H9 (cell line): Measurements from ENCODE around the gene SYT2. TPM values are rescaled to one million over a fixed set of nuclear protein-coding genes. Genes with fewer than 3 reads are reported as not detected.

Experiments
- DNase-seq: peaks from one replicate; pipeline ENCODE4 v3.0.0-alpha.2; 2017
- H2AFZ ChIP-seq: one replicate; pipeline ENCODE4 v1.6.1; 2013; ENCODE audit warnings: mild to moderate bottlenecking, low read length, control low read depth, moderate library complexity
- H2AK5ac ChIP-seq: 2 replicates; pipeline ENCODE4 v1.6.1; 2013; ENCODE audit warnings: low read length, control low read depth, mixed read lengths; ENCODE audit not compliant: insufficient read length
- H2BK120ac ChIP-seq: one replicate; pipeline ENCODE4 v1.6.1; 2013; ENCODE audit warnings: low read depth, mild to moderate bottlenecking, low read length, control low read depth, inconsistent platforms; ENCODE audit not compliant: poor library complexity, severe bottlenecking
- H2BK12ac ChIP-seq: 2 replicates; pipeline ENCODE4 v1.6.1; 2013; ENCODE audit warnings: low read length, control low read depth, mixed read lengths, low read depth; ENCODE audit not compliant: insufficient read length
- H2BK15ac ChIP-seq: 2 replicates; pipeline ENCODE4 v1.6.1; 2013; ENCODE audit warnings: low read depth, low read length, control low read depth
- H2BK20ac ChIP-seq: one replicate; pipeline ENCODE4 v1.6.1; 2013; ENCODE audit warnings: low read depth, mild to moderate bottlenecking, low read length, control low read depth, inconsistent platforms; ENCODE audit not compliant: poor library complexity, severe bottlenecking
- H2BK5ac ChIP-seq: 2 replicates; pipeline ENCODE4 v1.6.1; 2013; ENCODE audit warnings: low read length, control low read depth, mixed read lengths; ENCODE audit not compliant: insufficient read length
- H3K14ac ChIP-seq: 2 replicates; pipeline ENCODE4 v1.6.1; 2013; ENCODE audit warnings: low read length, control low read depth; ENCODE audit not compliant: insufficient read depth
- H3K18ac ChIP-seq: 2 replicates; pipeline ENCODE4 v1.6.1; 2013; ENCODE audit warnings: low read depth, mild to moderate bottlenecking, mixed read lengths, low read length, control low read depth; ENCODE audit not compliant: insufficient read length
- H3K23ac ChIP-seq: 2 replicates; pipeline ENCODE4 v1.6.1; 2013; ENCODE audit warnings: low read length, control low read depth, mixed read lengths, low read depth; ENCODE audit not compliant: insufficient read length
- H3K23me2 ChIP-seq: 2 replicates; pipeline ENCODE4 v1.6.1; 2013; ENCODE audit warnings: low read depth, mild to moderate bottlenecking, mixed read lengths, low read length, control low read depth; ENCODE audit not compliant: insufficient read length, poor library complexity, severe bottlenecking
- H3K27ac ChIP-seq: 2 replicates; pipeline ENCODE4 v1.5.1; 2013; ENCODE audit warnings: low read length, control low read depth, mixed read lengths, low read depth; ENCODE audit not compliant: insufficient read length
- H3K27me3 ChIP-seq: 2 replicates; pipeline ENCODE4 v1.6.1; 2013; ENCODE audit warnings: low read length, control low read depth, inconsistent platforms; ENCODE audit not compliant: insufficient read depth
- H3K4ac ChIP-seq: 2 replicates; pipeline ENCODE4 v1.6.1; 2013; ENCODE audit warnings: low read depth, mild to moderate bottlenecking, control low read depth, inconsistent platforms, low read length, moderate library complexity
- H3K4me1 ChIP-seq: 2 replicates; pipeline ENCODE4 v1.6.1; 2013; ENCODE audit warnings: low read length, control low read depth, inconsistent platforms; ENCODE audit not compliant: insufficient read depth
- H3K4me2 ChIP-seq: 2 replicates; pipeline ENCODE4 v1.6.1; 2013; ENCODE audit warnings: low read length, control low read depth, mixed read lengths; ENCODE audit not compliant: insufficient read length, insufficient read depth
- H3K56ac ChIP-seq: 2 replicates; pipeline ENCODE4 v1.6.1; 2013; ENCODE audit warnings: low read depth, mild to moderate bottlenecking, mixed read lengths, low read length, control low read depth; ENCODE audit not compliant: insufficient read length
- H3K79me1 ChIP-seq: 2 replicates; pipeline ENCODE4 v1.6.1; 2013; ENCODE audit warnings: low read depth, mild to moderate bottlenecking, moderate library complexity, low read length, control low read depth, inconsistent platforms; ENCODE audit not compliant: insufficient read depth, poor library complexity, severe bottlenecking
- H3K79me2 ChIP-seq: 2 replicates; pipeline ENCODE4 v1.6.1; 2013; ENCODE audit warnings: low read length, control low read depth, inconsistent platforms; ENCODE audit not compliant: insufficient read depth
- H3K9ac ChIP-seq: 2 replicates; pipeline ENCODE4 v1.6.1; 2013; ENCODE audit warnings: low read length, control low read depth, mixed read lengths; ENCODE audit not compliant: insufficient read length; ENCODE audit errors: extremely low read depth
- H3K9me3 ChIP-seq: one replicate; pipeline ENCODE4 v1.6.1; 2013; ENCODE audit warnings: low read depth, low read length, inconsistent platforms; ENCODE audit not compliant: control insufficient read depth
- H3T11ph ChIP-seq: one replicate; pipeline ENCODE4 v1.6.1; 2013; ENCODE audit warnings: mild to moderate bottlenecking, low read length, control low read depth, inconsistent platforms
- H4K20me1 ChIP-seq: one replicate; pipeline ENCODE4 v1.6.1; 2013; ENCODE audit not compliant: control insufficient read depth, insufficient read length, insufficient read depth
- H4K5ac ChIP-seq: 2 replicates; pipeline ENCODE4 v1.6.1; 2013; ENCODE audit warnings: low read depth, mild to moderate bottlenecking, mixed read lengths, low read length, control low read depth; ENCODE audit not compliant: insufficient read length
- H4K8ac ChIP-seq: replicated peaks from 2 replicates; pipeline ENCODE4 v1.6.1; 2013; ENCODE audit warnings: low read length, control low read depth, mixed read lengths, low read depth; ENCODE audit not compliant: insufficient read length
- H4K91ac ChIP-seq: 2 replicates; pipeline ENCODE4 v1.6.1; 2013; ENCODE audit warnings: low read depth, mild to moderate bottlenecking, moderate library complexity, mixed read lengths, low read length, control low read depth; ENCODE audit not compliant: insufficient read length
- H3K27ac Mint-ChIP-seq, 3 experiments: 2 replicates in 2 of 3; 3 replicates in 1 of 3; pipeline ENCODE4 v1.8.0; 2020 to 2021; ENCODE audit warnings: mixed read lengths in 3 of 3, mild to moderate bottlenecking in 1 of 3, moderate library complexity in 1 of 3
- H3K27me3 Mint-ChIP-seq: 2 replicates; pipeline ENCODE4 v1.8.0; 2021; ENCODE audit warnings: low read depth, mild to moderate bottlenecking, moderate library complexity, mixed read lengths
- H3K36me3 Mint-ChIP-seq, 3 experiments: 2 replicates in 2 of 3; 3 replicates in 1 of 3; pipeline ENCODE4 v1.8.0; 2020 to 2021; ENCODE audit warnings: low read depth in 3 of 3, mixed read lengths in 3 of 3; ENCODE audit not compliant: insufficient read depth in 1 of 3
- H3K4me1 Mint-ChIP-seq, 2 experiments: 2 replicates each; pipeline ENCODE4 v1.8.0; 2020; ENCODE audit warnings: mixed read lengths in 2 of 2
- H3K4me3 Mint-ChIP-seq, 2 experiments: 2 replicates in 1 of 2; 3 replicates in 1 of 2; pipeline ENCODE4 v1.8.0; 2020 to 2021; ENCODE audit warnings: mild to moderate bottlenecking in 2 of 2, mixed read lengths in 2 of 2, moderate library complexity in 1 of 2
- H3K9me3 Mint-ChIP-seq, 2 experiments: 2 replicates in 1 of 2; 3 replicates in 1 of 2; pipeline ENCODE4 v1.8.0; 2020; ENCODE audit warnings: mild to moderate bottlenecking in 2 of 2, mixed read lengths in 2 of 2, moderate library complexity in 1 of 2
- CTCF ChIP-seq: fragments of 200-600 bp; sonication (generic); conservative IDR thresholded peaks from 3 replicates; pipeline ENCODE4 v1.8.0; 2021; ENCODE audit warnings: antibody characterized with exemption, mild to moderate bottlenecking
- WGBS: extraction: QIAGEN DNeasy Blood & Tissue Kit; methylation state at CpG from one replicate; pipeline ENCODE4 v1.1.7; 2013; ENCODE audit warnings: missing lambda C conversion rate, low lambda C conversion rate, mixed read lengths; ENCODE audit not compliant: insufficient read length; ENCODE audit errors: extremely low coverage; 5-methylcytosine and 5-hydroxymethylcytosine counted together
- total RNA-seq: library from RNA; stranded (reverse); gene quantifications from 2 replicates; pipeline ENCODE4 v1.2.1, GENCODE V29; 2021

SYT2 gene
- total RNA-seq, 1 experiment from 2014 or later, result 3.3 TPM

DNA sequence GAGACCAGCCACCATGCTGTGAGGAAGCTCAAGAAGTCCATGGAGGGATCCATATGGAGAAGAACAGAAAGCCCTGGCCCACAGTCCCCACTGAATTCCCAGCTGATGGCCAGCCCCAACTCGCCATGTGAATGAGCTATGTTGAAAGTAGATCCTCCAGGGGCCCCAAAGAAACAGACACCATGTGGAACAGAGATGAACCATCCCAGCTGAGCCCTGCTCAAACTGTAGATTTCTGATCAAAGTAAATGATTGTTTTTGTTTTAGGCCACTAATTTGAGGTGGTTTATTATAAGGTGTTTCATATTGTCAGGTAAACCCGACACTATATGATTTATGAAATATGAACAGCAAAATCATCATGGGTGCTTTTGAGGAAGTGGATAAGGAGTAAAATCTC lies 32.8 kb downstream of the SYT2 start:
- H3K23ac ChIP-seq, result no peak overlapping the region
- H3K27me3 ChIP-seq, result no peaks in the 10 kb centered on the region
- H2AK5ac ChIP-seq, result no peak overlapping the region
- H3K27me3 Mint-ChIP-seq, result peaks cover 3% of the 10 kb centered on the region; the same call in 1 of the 2 replicates
- no peaks in the 10 kb centered on the region for H4K20me1 ChIP-seq
- no peak overlapping the region for H4K91ac ChIP-seq
- H3K4me1 Mint-ChIP-seq, result peaks cover 12 to 41% of the 10 kb centered on the region in 2 experiments
- no peak overlapping the region for H3K14ac ChIP-seq
- peaks cover 4 to 13% (median 11%) of the 10 kb centered on the region in 3 experiments; a peak in 6 of 7 replicates for H3K36me3 Mint-ChIP-seq
- H3K27ac Mint-ChIP-seq, result no peak overlapping the region
- no CpG with 5 or more reads among the region's 2 CpGs for WGBS
- no peak overlapping the region for H4K5ac ChIP-seq
- no peak overlapping the region for H4K8ac ChIP-seq
- no peak overlapping the region for H2BK20ac ChIP-seq
- H3K4me1 ChIP-seq, result peaks cover 2% of the 10 kb centered on the region; the same call in 1 of the 2 replicates
- H2BK120ac ChIP-seq, result no peak overlapping the region
- H3K18ac ChIP-seq, result no peak overlapping the region
- H3K79me2 ChIP-seq, result no peaks in the 10 kb centered on the region
- no peak overlapping the region for H3K4ac ChIP-seq
- no peak overlapping the region for H3K9ac ChIP-seq
- no peak overlapping the region for H3K4me2 ChIP-seq
- no peak for DNase-seq
- no peak overlapping the region for H3T11ph ChIP-seq
- no peak overlapping the region for H3K4me3 Mint-ChIP-seq
- H2AFZ ChIP-seq, result no peak overlapping the region
- no peak overlapping the region for H3K27ac ChIP-seq
- H3K9me3 Mint-ChIP-seq, result peaks cover 1 to 13% of the 10 kb centered on the region in 2 experiments
- H2BK15ac ChIP-seq, result no peak overlapping the region
- no peak overlapping the region for H3K56ac ChIP-seq
- H3K9me3 ChIP-seq, result no peaks in the 10 kb centered on the region
- H3K23me2 ChIP-seq, result no peaks in the 10 kb centered on the region
- no peak for TF ChIP-seq CTCF
- H2BK12ac ChIP-seq, result no peak overlapping the region
- H3K79me1 ChIP-seq, result no peaks in the 10 kb centered on the region
- H2BK5ac ChIP-seq, result no peak overlapping the region
